Measurements from ENCODE around the gene EFCAB11.

GRCh38 chr14:89827265-89827664 is 127.3 kb downstream of the EFCAB11 start:
- TF ChIP-seq CTCF (IDR thresholded peaks at IDR 0.05) (no peak), ZFX (IDR thresholded peaks at IDR 0.05; ENCODE audit: borderline replicate concordance) (no peak)
